ENCODE data around the gene PLXNA4.

- TF ChIP-seq EZH2phosphoT487 (IDR thresholded peaks at IDR 0.05; ENCODE audit: low read depth) (no peak), CTCF (IDR thresholded peaks at IDR 0.05; ENCODE audit: low read depth, low read length) (no peak)
These were observed 334.0 kb downstream of the PLXNA4 start for GRCh38 chr7:132242192-132242812.
